Tongue (tissue), 2 donors: Measurements from ENCODE around the gene MLXIPL. TPM values are rescaled to one million over a fixed set of nuclear protein-coding genes. Genes with fewer than 3 reads are reported as not detected.
"Not testable (repeated sequence)": the region's sequence is repeated elsewhere in the genome, so short reads cannot be mapped to it uniquely, and the experiment has no call there.

Source experiments
- DNase-seq: peaks from one replicate; pipeline ENCODE4 v3.0.0-alpha.2; 2015
- total RNA-seq: library from RNA; depleted of rRNA; stranded (reverse); fragments of >200 nt; gene quantifications from one replicate; pipeline ENCODE4 v1.2.3, GENCODE V29; 2014

Gene MLXIPL
- total RNA-seq, 1 donor from 2014 or later: 3.4 TPM

- no peak for DNase-seq
Measured at GRCh38 chr7:73644688-73645286, 20.5 kb upstream of the MLXIPL start.

DNA sequence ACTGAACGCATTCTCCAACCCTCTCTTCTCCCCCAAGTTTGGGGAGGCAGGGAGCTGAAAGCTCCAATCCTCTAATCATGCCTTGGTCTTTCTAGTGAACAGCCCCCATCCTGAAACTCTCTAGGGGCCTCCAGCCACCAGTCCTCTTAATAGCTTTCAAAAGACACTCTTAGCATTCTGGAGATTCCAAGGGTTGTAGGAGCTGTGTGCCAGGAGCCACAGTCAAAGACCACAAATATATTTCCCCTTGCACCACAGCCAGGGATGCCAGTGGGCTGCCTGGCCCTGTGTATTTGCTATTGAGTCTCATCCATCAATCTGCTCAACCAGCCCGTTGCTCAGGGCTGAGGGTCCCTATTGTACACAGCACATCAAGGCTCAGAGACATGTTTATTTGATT is 18.5 kb upstream of the MLXIPL start:
- DNase-seq: no peak

DNA sequence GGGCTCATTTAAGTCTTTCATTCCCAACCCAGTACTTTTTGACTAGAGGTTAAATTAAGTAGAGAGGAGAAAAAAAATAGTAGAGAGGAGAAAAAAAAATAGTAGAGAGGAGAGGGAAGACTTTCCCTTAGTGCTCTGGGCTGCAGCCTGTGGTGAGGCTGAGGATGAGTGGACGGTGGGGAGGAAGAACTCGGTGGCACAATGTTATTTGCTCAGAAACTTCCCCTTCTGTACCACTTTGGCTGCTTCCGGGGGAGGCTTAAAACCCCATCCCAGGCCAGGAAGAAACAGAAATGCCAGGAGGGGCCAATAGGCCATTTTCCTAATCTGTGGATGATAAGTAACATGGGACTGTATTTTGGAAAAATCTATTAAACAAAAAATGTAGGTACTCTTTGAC is 14.6 kb upstream of the MLXIPL start:
- no peak for DNase-seq

DNA sequence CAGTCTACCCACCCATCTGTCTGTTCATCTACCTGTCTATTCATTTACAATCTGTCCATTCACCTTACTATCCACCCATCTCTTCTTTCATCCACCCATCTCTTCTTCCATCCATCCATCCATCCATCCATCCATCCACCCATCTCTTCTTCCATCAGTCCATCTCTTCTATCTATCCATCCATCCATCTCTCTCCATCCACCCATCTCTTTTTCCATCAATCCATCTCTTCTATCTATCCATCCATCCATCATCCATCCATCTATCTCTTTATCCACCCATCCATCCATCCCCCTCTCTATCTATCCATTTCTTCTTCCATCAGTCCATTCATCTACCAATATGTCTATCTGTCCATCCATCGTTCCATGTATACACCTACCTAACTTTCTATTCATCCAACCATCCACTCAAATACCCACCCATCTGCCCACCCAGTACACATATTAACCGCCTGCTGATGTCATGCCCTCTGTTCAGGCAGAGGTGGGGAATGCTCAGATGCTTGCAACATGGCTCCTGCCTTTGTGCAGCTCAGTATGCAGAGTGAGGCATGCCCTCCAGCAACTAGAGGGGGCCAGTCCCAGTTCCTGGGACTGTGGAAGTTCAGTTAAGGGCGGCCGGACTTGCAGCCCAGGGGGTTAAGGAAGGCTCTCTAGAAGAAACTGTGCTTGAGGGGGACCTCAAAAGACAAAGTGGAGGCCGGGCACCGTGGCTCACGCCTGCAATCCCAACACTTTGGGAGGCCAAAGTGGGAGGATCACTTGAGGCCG is 11.3 kb upstream of the MLXIPL start:
- DNase-seq: no peak

DNA sequence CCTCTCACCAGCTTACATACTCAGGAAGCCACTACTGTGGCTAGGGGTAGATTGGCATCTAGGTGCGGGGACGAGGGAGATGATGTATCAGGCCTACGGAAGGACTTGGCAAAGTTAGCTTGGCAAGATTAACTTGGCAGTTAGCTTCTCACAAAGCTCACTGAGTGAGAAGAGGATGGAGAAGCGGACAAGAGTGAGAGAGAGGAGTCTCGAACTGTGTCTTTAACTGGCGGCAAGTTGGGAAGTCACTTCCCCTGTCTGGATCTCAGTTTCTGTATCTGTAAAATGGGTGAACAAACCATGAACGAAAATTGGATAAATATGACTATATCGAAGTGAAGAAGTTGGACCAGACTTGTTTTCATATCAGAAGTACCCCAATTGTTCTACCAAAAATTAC is 9.5 kb upstream of the MLXIPL start:
- DNase-seq: no peak

GRCh38 chr7:73633323-73633722 is 9.0 kb upstream of the MLXIPL start:
- no peak for DNase-seq

GRCh38 chr7:73631558-73631957 is 7.2 kb upstream of the MLXIPL start:
- DNase-seq: no peak

- DNase-seq: no peak
Measured at GRCh38 chr7:73628504-73628903, 4.2 kb upstream of the MLXIPL start.

DNA sequence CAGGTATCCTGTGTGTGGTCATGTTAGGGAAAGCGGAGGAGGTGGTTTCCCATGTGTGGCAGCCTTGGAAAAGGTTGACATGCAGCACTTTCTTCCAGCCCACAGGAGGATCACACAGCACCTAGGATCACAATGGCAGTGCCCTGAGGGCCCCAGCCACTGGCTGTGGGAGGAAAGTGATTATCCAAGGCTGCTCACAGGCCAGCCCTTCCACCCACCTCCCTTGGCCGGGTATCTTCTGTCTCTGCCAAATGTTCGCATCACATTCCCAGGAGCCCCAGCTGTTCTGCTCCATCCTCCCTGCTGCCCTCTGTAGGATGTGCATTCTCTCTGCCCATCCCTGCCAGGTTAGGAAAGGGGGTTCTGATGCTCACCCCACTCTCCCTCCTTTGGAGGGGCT is 2.5 kb upstream of the MLXIPL start:
- peak; percentile 53 for DNase-seq

DNA sequence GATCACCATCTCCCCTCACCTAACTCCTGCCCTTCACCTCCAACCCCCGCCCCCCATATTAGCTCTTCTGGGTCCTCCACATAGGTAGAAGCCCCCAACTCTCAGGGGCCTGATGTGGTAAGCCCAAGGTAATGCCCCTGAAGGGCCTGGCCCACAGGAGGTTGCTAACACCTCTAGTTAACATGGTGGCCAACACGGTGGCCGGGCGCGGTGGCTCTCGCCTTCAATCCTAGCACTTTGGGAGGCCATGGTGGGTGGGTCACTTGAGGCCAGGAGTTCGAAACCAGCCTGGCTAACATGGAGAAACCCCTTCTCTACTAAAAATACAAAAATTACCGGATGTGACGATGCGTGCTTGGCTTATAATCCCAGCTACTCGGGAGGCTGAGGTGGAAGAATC is 954 bp upstream of the MLXIPL start:
- no peak for DNase-seq

- DNase-seq: no peak
Measured at GRCh38 chr7:73624669-73625001, 313 bp upstream of the MLXIPL start.

DNA sequence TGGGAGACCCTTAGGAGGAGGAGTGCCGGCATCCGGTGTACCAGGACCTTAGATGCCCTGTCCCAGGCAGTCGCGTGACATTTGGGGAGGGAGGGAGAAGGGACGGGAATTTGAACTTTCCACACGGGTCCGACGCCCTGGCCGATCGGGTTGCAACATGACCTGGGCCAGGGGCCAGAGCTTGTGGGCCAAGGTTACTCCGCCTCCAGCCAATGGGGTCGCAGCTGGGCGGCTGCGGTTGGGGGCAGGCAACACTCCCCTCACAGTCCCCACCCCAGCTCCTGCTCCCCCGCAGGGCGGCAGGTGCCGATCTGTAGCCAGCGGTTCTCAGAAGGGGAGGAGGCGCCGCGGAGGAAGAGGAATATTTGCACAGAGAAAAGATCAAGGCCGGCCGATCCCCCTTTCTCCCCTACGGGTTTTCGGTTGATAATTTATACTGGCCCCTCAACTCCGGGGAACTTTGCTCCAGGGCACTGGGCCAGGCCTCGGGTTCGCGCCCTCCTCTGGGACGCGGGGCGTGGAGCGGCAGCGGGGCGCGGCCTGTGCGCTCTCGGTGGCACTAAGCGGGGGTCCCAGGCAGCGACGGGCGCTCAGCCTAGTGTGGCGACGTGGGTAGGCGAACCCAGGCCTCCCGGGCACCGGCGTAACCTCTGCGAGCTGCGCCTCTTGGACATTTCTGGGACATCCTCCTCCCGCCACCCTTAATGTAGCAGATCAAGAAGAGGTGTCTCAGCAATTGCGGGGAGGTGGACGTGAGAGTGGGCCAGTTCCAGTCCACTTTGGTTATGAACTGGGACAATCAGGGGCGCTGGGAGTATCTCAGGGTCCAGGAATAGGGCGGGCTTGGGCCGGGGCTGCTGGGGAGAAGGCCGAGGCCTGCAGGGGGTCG is 1.2 kb downstream of the MLXIPL start:
- no peak for DNase-seq

DNA sequence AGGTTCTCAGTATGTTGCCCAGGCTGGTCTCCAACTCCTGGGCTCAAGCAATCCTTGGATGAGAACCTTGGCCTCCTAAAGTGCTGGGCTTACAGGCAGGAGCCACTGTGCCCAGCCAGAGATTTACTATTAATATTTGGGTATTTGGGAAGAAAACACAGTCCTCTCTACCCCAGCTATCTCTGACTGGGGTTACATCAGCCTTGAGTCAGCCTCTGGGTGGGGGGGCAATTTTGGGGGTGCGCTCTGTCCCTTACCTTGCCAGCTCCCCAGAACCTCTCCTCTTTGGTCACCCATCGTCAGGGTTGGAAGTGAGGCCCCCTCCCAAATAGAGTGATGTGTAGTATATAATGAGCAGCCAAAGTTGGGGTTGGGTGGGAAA is 1.8 kb downstream of the MLXIPL start:
- no peak for DNase-seq

GRCh38 chr7:73621168-73622063 is 2.9 kb downstream of the MLXIPL start:
- no peak for DNase-seq

GRCh38 chr7:73619394-73619793 is 4.9 kb downstream of the MLXIPL start:
- not testable (repeated sequence) for DNase-seq

DNA sequence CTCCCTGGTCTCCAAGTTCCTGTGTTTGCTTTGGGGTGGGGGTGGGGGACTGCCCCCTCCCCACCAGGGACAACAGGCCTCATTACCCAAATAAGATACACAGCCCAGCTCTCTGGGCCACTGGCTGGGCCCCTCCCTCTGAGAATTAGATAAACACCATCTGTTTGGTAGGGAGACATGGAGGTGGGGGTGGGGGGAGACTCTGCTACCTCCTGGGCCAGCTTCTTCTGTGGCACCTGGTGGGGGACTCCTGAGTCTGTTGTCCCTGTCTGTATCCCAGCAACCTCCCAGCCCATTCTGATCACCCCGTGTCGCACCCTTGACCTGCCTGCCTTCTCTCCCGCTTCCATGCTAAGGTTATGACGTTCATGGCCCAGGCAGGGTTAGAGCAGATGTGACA is 5.8 kb downstream of the MLXIPL start:
- DNase-seq: no peak

- not testable (repeated sequence) for DNase-seq
Measured at GRCh38 chr7:73617520-73617919, 6.8 kb downstream of the MLXIPL start.

- DNase-seq: no peak
Measured at GRCh38 chr7:73615886-73616285, 8.4 kb downstream of the MLXIPL start.

- not testable (repeated sequence) for DNase-seq
Measured at GRCh38 chr7:73614937-73615336, 9.4 kb downstream of the MLXIPL start.

GRCh38 chr7:73613954-73614735 is 10.2 kb downstream of the MLXIPL start:
- no peak for DNase-seq

- DNase-seq: no peak
Measured at GRCh38 chr7:73612598-73613269, 11.6 kb downstream of the MLXIPL start.
